NCI-H446 (cell line): ENCODE results near the gene FHIT.
A peak's percentile ranks its signal among the peaks of the same experiment; 100 is the strongest.

Experiments used
- DNase-seq, 2 experiments: peaks; one replicate each; lab custom pipeline; 2025; lab: John Stamatoyannopoulos, UW

Gene FHIT

GRCh38 chr3:60281970-60282369 lies 969.3 kb downstream of the FHIT start:
- DNase-seq, result no peak

GRCh38 chr3:60277361-60277800 lies 973.9 kb downstream of the FHIT start:
- no peak for DNase-seq

GRCh38 chr3:60276615-60277014 lies 974.6 kb downstream of the FHIT start:
- no peak for DNase-seq

- DNase-seq, result no peak
These were observed 976.6 kb downstream of the FHIT start for GRCh38 chr3:60274646-60275045.

- no peak for DNase-seq
These were observed 977.2 kb downstream of the FHIT start for GRCh38 chr3:60274098-60274497.

- no peak for DNase-seq
These were observed 981.4 kb downstream of the FHIT start for GRCh38 chr3:60269829-60270266.

- no peak for DNase-seq
These were observed 981.9 kb downstream of the FHIT start for GRCh38 chr3:60269377-60269776.

GRCh38 chr3:60268123-60268522 lies 983.1 kb downstream of the FHIT start:
- no peak for DNase-seq

GRCh38 chr3:60266444-60266843 lies 984.8 kb downstream of the FHIT start:
- no peak for DNase-seq

GRCh38 chr3:60263191-60263590 lies 988.1 kb downstream of the FHIT start:
- no peak for DNase-seq

- DNase-seq, result no peak
These were observed 988.7 kb downstream of the FHIT start for GRCh38 chr3:60262546-60262945.

- no peak for DNase-seq
These were observed 990.7 kb downstream of the FHIT start for GRCh38 chr3:60260546-60260945.

GRCh38 chr3:60250810-60251209 lies 1000.4 kb downstream of the FHIT start:
- DNase-seq, result no peak

- DNase-seq, result peak in 1 of 2 experiments; percentile 56
These were observed 1001.0 kb downstream of the FHIT start for GRCh38 chr3:60250206-60250605.

GRCh38 chr3:60246361-60246760 lies 1004.9 kb downstream of the FHIT start:
- DNase-seq, result no peak

- DNase-seq, result no peak
These were observed 1007.8 kb downstream of the FHIT start for GRCh38 chr3:60243456-60243855.

- no peak for DNase-seq
These were observed 1010.8 kb downstream of the FHIT start for GRCh38 chr3:60240492-60240891.

GRCh38 chr3:60238550-60238949 lies 1012.7 kb downstream of the FHIT start:
- no peak for DNase-seq

GRCh38 chr3:60229502-60229901 lies 1021.8 kb downstream of the FHIT start:
- no peak for DNase-seq

GRCh38 chr3:60228823-60229222 lies 1022.4 kb downstream of the FHIT start:
- no peak for DNase-seq

GRCh38 chr3:60226912-60227311 lies 1024.3 kb downstream of the FHIT start:
- peak in 1 of 2 experiments; percentile 4 for DNase-seq

- DNase-seq, result no peak
These were observed 1025.4 kb downstream of the FHIT start for GRCh38 chr3:60225848-60226247.

GRCh38 chr3:60220768-60221167 lies 1030.5 kb downstream of the FHIT start:
- DNase-seq, result no peak

- no peak for DNase-seq
These were observed 1031.8 kb downstream of the FHIT start for GRCh38 chr3:60219501-60219900.
